Measurements from ENCODE around the gene TEDC2. TPM values are rescaled to one million over a fixed set of nuclear protein-coding genes. Genes with fewer than 3 reads are reported as not detected.

TEDC2 gene
- polyA plus RNA-seq, 6 donors from 2014 or later: 0.16 to 1.7 (median 0.58) TPM; not detected in 2

DNA sequence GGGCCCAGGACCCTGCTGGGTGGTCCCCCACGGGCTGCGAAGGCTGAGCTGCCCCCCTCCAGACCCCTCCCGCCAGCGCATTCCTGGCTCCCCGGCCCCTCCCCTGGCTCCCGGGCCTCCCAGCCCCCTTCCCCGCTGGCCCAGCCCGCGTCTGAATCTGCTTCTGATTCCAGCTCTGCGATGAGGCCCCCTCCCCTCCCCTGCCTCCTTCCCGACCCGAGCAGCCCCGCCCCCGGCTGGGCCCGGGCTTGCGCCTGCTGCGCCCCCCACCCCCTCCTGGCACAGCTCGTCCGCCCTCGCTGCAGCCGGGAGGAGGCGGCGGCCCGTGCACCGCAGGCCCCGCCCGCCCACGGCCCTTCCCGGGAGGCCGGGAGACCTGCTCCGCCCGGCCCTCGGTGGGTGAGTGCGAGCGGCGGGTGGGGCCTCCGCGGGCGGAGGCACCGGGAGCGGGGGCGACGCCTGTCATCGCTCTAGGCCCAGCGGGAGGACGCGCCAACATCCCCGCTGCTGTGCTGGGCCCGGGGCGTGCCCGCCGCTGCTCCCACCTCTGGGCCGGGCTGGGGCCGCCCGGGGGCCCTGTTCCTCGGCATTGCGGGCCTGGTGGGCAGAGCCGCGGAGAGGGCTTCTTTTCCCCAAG lies 11.2 kb downstream of the TEDC2 start, which contains the start of gene NTN3:
NTN3 (plus strand) TSS at position 282 of the 637 bp plus-strand sequence. CDS start 405 bp downstream, outside the sequence.
- no peaks in the 10 kb centered on the region for H3K9me3 Mint-ChIP-seq

DNA sequence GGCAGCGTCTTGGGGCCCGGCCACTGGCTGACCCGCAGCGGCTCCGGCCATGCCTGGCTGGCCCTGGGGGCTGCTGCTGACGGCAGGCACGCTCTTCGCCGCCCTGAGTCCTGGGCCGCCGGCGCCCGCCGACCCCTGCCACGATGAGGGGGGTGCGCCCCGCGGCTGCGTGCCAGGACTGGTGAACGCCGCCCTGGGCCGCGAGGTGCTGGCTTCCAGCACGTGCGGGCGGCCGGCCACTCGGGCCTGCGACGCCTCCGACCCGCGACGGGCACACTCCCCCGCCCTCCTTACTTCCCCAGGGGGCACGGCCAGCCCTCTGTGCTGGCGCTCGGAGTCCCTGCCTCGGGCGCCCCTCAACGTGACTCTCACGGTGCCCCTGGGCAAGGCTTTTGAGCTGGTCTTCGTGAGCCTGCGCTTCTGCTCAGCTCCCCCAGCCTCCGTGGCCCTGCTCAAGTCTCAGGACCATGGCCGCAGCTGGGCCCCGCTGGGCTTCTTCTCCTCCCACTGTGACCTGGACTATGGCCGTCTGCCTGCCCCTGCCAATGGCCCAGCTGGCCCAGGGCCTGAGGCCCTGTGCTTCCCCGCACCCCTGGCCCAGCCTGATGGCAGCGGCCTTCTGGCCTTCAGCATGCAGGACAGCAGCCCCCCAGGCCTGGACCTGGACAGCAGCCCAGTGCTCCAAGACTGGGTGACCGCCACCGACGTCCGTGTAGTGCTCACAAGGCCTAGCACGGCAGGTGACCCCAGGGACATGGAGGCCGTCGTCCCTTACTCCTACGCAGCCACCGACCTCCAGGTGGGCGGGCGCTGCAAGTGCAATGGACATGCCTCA lies 12.0 kb downstream of the TEDC2 start:
- Mint-ChIP-seq H3K27me3 (peaks cover 6 to 28% (median 28%) of the 10 kb centered on the region in 3 donors), H3K9me3 (no peaks in the 10 kb centered on the region), H3K27ac (no peak overlapping the region), H3K4me1 (peaks cover 26 to 39% (median 38%) of the 10 kb centered on the region in 3 donors), H3K4me3 (peak overlapping the region in 3 of 8 donors; percentile 22 to 58 (median 39)), H3K36me3 (no peaks in the 10 kb centered on the region)
- ATAC-seq (ENCODE audit: low read depth in 2 of 2): no peak
- DNase-seq: no peak

More for the DNA sequence above, 11.2 kb downstream of the TEDC2 start, which contains the start of gene NTN3:
- peak within 1 kb of the TSS in 7 of 8 donors; percentile 1 to 82 (median 44) for H3K4me3 Mint-ChIP-seq
- peaks cover 6 to 28% (median 28%) of the 10 kb centered on the region in 3 donors for H3K27me3 Mint-ChIP-seq
- peaks cover 26 to 39% (median 30%) of the 10 kb centered on the region in 3 donors for H3K4me1 Mint-ChIP-seq
- ATAC-seq (ENCODE audit: low read depth in 2 of 2): no peak
- H3K36me3 Mint-ChIP-seq: no peaks in the 10 kb centered on the region
- peak within 1 kb of the TSS in 2 of 6 donors; percentile 26 to 62 for H3K27ac Mint-ChIP-seq
- no peak for DNase-seq

DNA sequence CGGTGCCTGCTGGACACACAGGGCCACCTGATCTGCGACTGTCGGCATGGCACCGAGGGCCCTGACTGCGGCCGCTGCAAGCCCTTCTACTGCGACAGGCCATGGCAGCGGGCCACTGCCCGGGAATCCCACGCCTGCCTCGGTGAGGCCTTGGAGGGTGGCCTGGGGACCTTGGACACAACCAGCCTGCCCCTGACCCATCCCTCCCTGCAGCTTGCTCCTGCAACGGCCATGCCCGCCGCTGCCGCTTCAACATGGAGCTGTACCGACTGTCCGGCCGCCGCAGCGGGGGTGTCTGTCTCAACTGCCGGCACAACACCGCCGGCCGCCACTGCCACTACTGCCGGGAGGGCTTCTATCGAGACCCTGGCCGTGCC lies 12.6 kb downstream of the TEDC2 start:
- no peaks in the 10 kb centered on the region for H3K36me3 Mint-ChIP-seq
- H3K9me3 Mint-ChIP-seq: no peaks in the 10 kb centered on the region
- H3K4me1 Mint-ChIP-seq: peaks cover 23 to 38% (median 34%) of the 10 kb centered on the region in 3 donors
- DNase-seq (no peak), ATAC-seq (ENCODE audit: low read depth in 2 of 2) (no peak)
- H3K27ac Mint-ChIP-seq: no peak overlapping the region
- peak overlapping the region in 4 of 8 donors; percentile 40 to 84 (median 79) for H3K4me3 Mint-ChIP-seq
- H3K27me3 Mint-ChIP-seq: peaks cover 6 to 28% (median 28%) of the 10 kb centered on the region in 3 donors

DNA sequence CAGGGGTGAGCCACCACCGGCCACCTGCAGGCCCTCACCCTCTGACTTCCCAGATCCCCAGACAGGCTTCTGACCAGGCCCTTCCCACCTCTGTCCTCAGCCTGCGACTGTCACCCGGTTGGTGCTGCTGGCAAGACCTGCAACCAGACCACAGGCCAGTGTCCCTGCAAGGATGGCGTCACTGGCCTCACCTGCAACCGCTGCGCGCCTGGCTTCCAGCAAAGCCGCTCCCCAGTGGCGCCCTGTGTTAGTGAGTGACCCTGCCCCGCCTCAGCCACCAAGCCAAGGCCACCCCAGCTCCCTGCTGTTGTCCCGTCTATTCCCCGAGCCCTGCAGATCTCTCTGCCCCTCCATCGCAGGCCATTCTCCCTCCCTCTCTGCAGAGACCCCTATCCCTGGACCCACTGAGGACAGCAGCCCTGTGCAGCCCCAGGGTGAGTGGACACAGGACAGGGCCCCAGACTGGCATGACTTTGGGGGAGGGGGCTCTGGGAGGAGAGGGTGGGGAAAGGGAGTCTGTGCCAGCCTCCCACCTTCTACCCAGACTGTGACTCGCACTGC lies 13.1 kb downstream of the TEDC2 start:
- no peaks in the 10 kb centered on the region for H3K9me3 Mint-ChIP-seq

DNA sequence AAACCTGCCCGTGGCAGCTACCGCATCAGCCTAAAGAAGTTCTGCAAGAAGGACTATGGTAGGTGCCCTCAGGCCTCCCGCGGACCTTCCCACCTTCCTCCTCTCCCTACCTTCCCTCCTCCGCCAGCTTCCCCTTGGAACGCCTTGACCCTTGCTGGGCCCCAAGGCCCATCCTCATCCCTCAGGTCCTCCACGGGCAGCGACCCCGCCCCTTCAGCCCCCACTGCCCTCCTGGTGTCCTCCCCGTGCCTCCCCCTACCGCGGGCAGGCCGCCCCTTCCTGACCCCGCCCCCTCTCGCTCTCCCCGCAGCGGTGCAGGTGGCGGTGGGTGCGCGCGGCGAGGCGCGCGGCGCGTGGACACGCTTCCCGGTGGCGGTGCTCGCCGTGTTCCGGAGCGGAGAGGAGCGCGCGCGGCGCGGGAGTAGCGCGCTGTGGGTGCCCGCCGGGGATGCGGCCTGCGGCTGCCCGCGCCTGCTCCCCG lies 13.6 kb downstream of the TEDC2 start:
- Mint-ChIP-seq H3K9me3 (no peaks in the 10 kb centered on the region), H3K27ac (peak overlapping the region in 1 of 6 donors; percentile 60), H3K27me3 (peaks cover 6 to 24% (median 23%) of the 10 kb centered on the region in 3 donors), H3K4me1 (peaks cover 28 to 44% (median 34%) of the 10 kb centered on the region in 3 donors), H3K4me3 (peak overlapping the region; percentile 57 to 90 (median 84)), H3K36me3 (no peaks in the 10 kb centered on the region)
- ATAC-seq (ENCODE audit: low read depth in 2 of 2) (peak; percentile 0 to 5), DNase-seq (no peak)

More for the DNA sequence above, 13.1 kb downstream of the TEDC2 start:
- peaks cover 28 to 40% (median 38%) of the 10 kb centered on the region in 3 donors for H3K4me1 Mint-ChIP-seq
- peak overlapping the region in 1 of 6 donors; percentile 60 for H3K27ac Mint-ChIP-seq
- H3K36me3 Mint-ChIP-seq: no peaks in the 10 kb centered on the region
- DNase-seq (no peak), ATAC-seq (ENCODE audit: low read depth in 2 of 2) (no peak)
- peaks cover 6 to 28% (median 28%) of the 10 kb centered on the region in 3 donors for H3K27me3 Mint-ChIP-seq
- peak overlapping the region; percentile 57 to 90 (median 84) for H3K4me3 Mint-ChIP-seq

DNA sequence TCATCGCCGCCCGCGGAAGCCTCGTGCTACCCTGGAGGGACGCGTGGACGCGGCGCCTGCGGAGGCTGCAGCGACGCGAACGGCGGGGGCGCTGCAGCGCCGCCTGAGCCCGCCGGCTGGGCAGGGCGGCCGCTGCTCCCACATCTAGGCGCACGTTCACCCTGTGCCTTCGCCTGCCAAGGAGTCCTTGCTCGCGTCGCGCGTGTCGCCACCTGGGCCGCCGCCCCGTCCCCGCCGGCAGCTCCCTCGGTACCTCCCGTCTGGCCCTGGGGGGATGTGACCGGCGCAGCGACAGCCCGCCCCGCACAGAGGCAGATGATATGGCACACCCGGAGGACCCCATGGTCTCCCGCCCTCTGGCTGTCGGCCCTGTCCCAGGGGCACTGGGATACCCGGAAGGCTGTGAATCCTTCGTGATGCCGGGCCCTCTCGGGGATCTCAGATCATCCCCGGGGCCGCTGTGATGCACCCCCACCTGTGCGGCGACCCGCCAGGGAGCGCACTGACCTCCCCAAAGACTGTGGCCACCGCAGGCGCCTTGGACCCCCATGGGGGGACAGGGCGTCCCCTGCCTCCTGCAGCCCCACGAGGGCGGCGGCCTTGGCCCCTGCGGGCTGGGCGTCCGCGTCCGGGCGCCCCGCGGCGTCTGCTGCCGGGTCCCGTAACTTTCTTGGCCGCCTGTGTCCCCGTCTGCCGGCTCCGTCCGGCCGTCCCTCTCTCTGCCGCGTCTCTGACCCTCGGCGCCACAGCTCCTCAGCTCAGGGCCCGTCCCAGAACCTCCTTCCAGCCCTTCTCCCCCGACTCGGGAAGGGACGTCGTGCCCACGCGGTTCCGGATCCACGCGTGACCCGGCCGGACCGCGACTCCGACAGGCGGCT lies 14.3 kb downstream of the TEDC2 start:
- peaks cover 6 to 22% (median 20%) of the 10 kb centered on the region in 3 donors for H3K27me3 Mint-ChIP-seq
- peak overlapping the region; percentile 73 to 89 (median 78) for H3K4me3 Mint-ChIP-seq
- H3K36me3 Mint-ChIP-seq: no peaks in the 10 kb centered on the region
- peak overlapping the region in 2 of 6 donors; percentile 57 to 66 for H3K27ac Mint-ChIP-seq
- peak; percentile 58 for DNase-seq
- peak; percentile 74 to 75 for ATAC-seq (ENCODE audit: low read depth in 2 of 2)
- peaks cover 26 to 38% (median 26%) of the 10 kb centered on the region in 3 donors for H3K4me1 Mint-ChIP-seq
- no peaks in the 10 kb centered on the region for H3K9me3 Mint-ChIP-seq

DNA sequence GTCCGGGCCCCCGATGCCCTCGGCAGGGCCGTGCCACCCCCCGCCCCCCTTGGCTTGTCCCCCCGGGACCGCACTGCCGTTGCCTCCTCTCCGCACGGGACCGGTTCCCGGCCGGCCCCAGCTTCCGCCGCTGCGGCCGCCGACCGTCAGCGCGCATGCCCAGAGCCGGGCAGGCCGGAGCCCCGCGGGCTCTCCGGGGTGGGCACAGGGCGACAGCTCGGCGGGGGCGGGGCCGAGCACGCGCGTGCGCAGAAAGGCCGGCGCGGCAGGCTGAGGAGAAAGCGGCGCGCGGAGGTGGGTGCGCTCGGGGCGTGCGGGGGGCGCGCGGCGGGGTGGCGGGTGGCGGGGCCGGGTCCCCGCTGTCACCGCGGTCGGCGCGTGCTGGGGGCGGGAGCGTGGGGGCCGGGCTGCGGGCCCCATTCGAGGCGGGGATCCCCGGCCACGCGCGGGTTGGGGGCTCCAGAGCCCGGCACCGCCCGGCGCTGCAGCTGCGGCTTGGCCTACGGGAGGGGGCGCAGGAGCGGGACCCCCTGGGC lies 15.0 kb downstream of the TEDC2 start, which contains the start of gene TBC1D24:
TBC1D24 (plus strand) TSS at position 251 of the 536 bp plus-strand sequence. CDS start 21,022 bp downstream, outside the sequence.
- Mint-ChIP-seq H3K9me3 (no peaks in the 10 kb centered on the region), H3K27me3 (peaks cover under 1 to 15% (median 14%) of the 10 kb centered on the region in 3 donors), H3K27ac (peak within 1 kb of the TSS in 2 of 6 donors; percentile 57 to 66), H3K36me3 (no peaks in the 10 kb centered on the region), H3K4me1 (peaks cover 19 to 31% (median 21%) of the 10 kb centered on the region in 3 donors), H3K4me3 (peak within 1 kb of the TSS; percentile 73 to 91 (median 78))
- peak; percentile 83 for DNase-seq
- peak; percentile 63 for ATAC-seq (ENCODE audit: low read depth in 2 of 2)

DNA sequence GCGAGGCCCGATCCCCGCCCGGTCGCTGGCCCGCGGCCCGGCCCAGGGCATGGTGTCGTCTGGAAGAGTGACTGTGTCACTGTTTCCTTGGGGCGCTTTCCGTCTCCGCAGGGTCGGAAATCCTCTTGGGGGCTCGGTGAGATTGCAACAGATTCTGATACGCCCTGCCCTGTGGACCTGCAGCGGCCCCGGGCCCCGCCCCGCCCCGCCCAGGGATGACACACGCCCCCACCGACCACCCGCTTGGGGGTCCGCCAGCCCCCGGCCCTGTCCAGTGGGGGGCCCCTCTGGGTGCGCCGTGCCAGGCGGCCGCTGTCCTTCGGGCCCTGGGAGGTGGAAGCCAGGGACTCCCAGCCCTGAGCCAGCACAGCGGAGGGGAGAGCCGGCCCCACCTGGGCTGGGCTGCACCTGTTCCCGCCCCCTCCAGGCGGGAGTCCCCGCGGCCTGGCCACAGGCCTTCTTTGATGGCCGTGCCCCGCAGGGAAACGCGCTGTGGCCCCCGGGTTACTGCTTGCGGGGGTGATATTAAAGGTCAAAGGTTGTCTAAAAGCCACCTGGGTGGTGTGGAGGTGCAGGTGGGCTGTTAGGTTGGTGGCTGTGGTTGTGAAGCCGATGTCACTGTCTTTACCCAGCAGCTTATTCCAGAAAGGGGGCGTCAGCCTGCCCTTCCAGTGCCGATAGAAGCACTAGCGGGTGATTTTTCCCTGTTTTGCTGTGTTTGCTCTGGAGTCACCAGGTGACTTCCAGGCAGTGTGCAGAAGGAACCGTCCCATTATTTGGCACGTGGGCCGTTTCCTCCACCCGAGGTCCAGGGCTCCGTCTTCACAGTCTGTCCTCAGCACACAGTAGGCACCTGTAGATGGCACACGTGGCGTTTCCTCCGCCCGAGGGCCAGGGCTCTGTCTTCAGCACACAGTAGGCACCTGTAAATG lies 15.8 kb downstream of the TEDC2 start:
- Mint-ChIP-seq H3K27ac (peak overlapping the region in 3 of 6 donors; percentile 39 to 66 (median 57)), H3K4me1 (peaks cover 13 to 25% (median 17%) of the 10 kb centered on the region in 3 donors), H3K27me3 (peaks cover 0 to 8% (median 8%) of the 10 kb centered on the region in 3 donors), H3K9me3 (no peaks in the 10 kb centered on the region), H3K4me3 (peak overlapping the region; percentile 65 to 91 (median 78)), H3K36me3 (no peaks in the 10 kb centered on the region)
- ATAC-seq (ENCODE audit: low read depth in 2 of 2) (peak; percentile 15 to 28), DNase-seq (no peak)

DNA sequence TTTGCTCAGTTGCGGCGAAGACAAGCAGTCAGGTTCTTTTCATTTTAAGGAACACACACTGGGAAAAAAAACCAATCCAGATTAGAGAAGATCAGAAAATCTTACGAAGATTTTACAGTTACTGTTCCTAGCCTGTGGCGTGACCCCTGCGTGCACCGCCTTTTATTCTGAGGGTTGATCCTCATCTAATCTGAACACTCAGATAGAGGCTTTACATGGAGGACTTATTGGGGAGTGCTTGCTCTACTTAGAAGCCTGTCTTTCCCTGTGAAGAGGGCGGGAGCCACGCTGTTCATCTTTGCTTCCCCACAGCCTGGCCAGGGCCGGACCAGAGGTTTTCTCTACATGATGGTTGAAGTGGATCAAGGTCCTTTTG lies 16.4 kb downstream of the TEDC2 start:
- no peak for ATAC-seq (ENCODE audit: low read depth in 2 of 2)
- Mint-ChIP-seq H3K27me3 (peaks cover 0 to 8% (median 8%) of the 10 kb centered on the region in 3 donors), H3K36me3 (no peaks in the 10 kb centered on the region)

DNA sequence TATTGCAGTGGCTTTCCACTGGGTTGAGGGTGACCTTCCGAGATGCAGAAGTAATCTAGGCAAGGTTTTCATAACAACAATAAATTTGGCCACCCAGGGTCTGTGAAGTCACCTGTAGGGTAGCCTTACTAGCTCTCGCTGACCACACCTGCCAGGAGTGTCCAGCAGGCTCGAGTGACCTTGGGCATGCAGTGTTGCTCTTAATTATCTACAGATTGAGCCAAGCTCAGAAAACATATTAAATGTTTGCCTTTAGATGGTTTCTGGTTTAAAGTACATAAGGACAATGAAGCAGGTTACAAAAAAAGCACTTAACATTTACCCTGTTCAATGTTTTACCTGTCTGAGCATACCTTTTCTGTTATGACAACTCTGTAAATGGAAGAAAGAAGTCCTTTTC lies 16.8 kb downstream of the TEDC2 start:
- Mint-ChIP-seq H3K27ac (peak overlapping the region in 1 of 6 donors; percentile 56), H3K36me3 (no peaks in the 10 kb centered on the region), H3K9me3 (no peaks in the 10 kb centered on the region), H3K4me3 (peak overlapping the region; percentile 65 to 91 (median 76)), H3K27me3 (peaks cover 0 to 8% (median 8%) of the 10 kb centered on the region in 3 donors), H3K4me1 (peaks cover 14 to 25% (median 17%) of the 10 kb centered on the region in 3 donors)
- ATAC-seq (ENCODE audit: low read depth in 2 of 2) (no peak), DNase-seq (no peak)

More for the DNA sequence above, 16.4 kb downstream of the TEDC2 start:
- no peak for DNase-seq
- Mint-ChIP-seq H3K4me3 (peak overlapping the region; percentile 65 to 91 (median 78)), H3K9me3 (no peaks in the 10 kb centered on the region), H3K4me1 (peaks cover 13 to 25% (median 17%) of the 10 kb centered on the region in 3 donors), H3K27ac (peak overlapping the region in 2 of 6 donors; percentile 16 to 66)

DNA sequence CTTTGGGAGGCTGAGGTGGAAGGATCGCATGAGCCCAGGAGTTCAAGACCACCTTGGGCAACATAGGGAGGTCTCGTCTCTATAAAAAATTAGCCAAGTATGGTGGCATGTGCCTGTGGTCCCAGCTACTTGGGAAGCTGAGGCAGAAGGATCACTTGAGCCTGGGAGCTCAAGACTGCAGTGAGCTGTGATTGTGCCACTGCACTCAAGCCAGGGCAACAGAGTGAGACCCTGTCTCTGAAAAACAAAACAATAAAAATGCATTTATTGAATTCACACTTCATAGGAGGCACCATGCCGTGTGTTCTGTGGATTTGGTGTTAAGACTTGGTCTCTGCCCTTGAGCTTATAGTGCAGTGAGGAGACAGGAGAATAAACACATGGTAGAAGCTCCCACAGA lies 17.4 kb downstream of the TEDC2 start:
- Mint-ChIP-seq H3K27ac (no peak overlapping the region), H3K4me3 (peak overlapping the region in 3 of 8 donors; percentile 6 to 79 (median 28)), H3K27me3 (peaks cover 0 to 8% (median 8%) of the 10 kb centered on the region in 3 donors), H3K4me1 (peaks cover 20 to 27% (median 20%) of the 10 kb centered on the region in 3 donors), H3K36me3 (no peaks in the 10 kb centered on the region), H3K9me3 (no peaks in the 10 kb centered on the region)
- ATAC-seq (ENCODE audit: low read depth in 2 of 2): no peak
- no peak for DNase-seq

All from naive B cell (primary cell).